Neural cell (in vitro differentiated cells): ENCODE measurements around the gene DSCAML1.

ENCODE experiments used
- CTCF ChIP-seq: fragments of 450-650 bp; IDR thresholded peaks from 2 replicates; pipeline ENCODE4 v1.5.1; 2014; ENCODE audit warnings: antibody characterized with exemption, mild to moderate bottlenecking, moderate library complexity; ENCODE audit not compliant: poor library complexity, severe bottlenecking
- EZH2 ChIP-seq: fragments of 200-600, 300-800 bp; shearing (Covaris generic), sonication (generic); IDR thresholded peaks from 2 replicates; pipeline ENCODE4 v1.6.1; 2014; ENCODE audit warnings: antibody characterized with exemption, low read length, borderline replicate concordance, mild to moderate bottlenecking; ENCODE audit not compliant: insufficient read depth, poor library complexity, severe bottlenecking
- MXI1 ChIP-seq: fragments of 450-650 bp; conservative IDR thresholded peaks from 2 replicates; pipeline ENCODE4 v1.6.1; 2014; ENCODE audit warnings: antibody characterized with exemption, mild to moderate bottlenecking; ENCODE audit not compliant: poor library complexity, severe bottlenecking
- POLR2AphosphoS5 ChIP-seq: IDR thresholded peaks from 2 replicates; pipeline ENCODE4 v1.6.1; 2012
- RAD21 ChIP-seq: fragments of 450-650 bp; conservative IDR thresholded peaks from 2 replicates; pipeline ENCODE4 v1.6.1; 2014; ENCODE audit warnings: antibody characterized with exemption, mild to moderate bottlenecking, moderate library complexity
- SMC3 ChIP-seq: fragments of 450-650 bp; conservative IDR thresholded peaks from 2 replicates; pipeline ENCODE4 v1.6.1; 2014; ENCODE audit warnings: antibody characterized with exemption, mild to moderate bottlenecking, moderate library complexity; ENCODE audit not compliant: poor library complexity

- TF ChIP-seq MXI1 (no peak), RAD21 (no peak), EZH2 (no peak), SMC3 (no peak), CTCF (no peak), POLR2AphosphoS5 (no peak)
Observed at GRCh38 chr11:117701781-117702180, 95.2 kb downstream of the DSCAML1 start.
